Spleen (tissue), 13 donors: Measurements from ENCODE around the gene PLPP1. TPM values are rescaled to one million over a fixed set of nuclear protein-coding genes. Genes with fewer than 3 reads are reported as not detected.
A peak's percentile ranks its signal among the peaks of the same experiment; 100 is the strongest.

Experiments
- DNase-seq: peaks from one replicate; pipeline ENCODE4 v3.0.0-alpha.2; 2020
- H3K27ac ChIP-seq, 8 donors: fragments of 200-600 bp; sonication (generic) in 7 of 8; 1 replicate in 4 of 8; 2 replicates in 4 of 8; pipeline versions ENCODE4 v1.5.0 to v1.8.0; 2016 to 2021; ENCODE audit warnings: inconsistent platforms in 4 of 8, mild to moderate bottlenecking in 4 of 8, moderate library complexity in 1 of 8
- H3K27me3 ChIP-seq, 7 donors: fragments of 200-600 bp; sonication (generic) in 6 of 7; replicated peaks in 1 of 7; 1 replicate in 4 of 7; 2 replicates in 3 of 7; pipeline versions ENCODE4 v1.5.0 to v1.8.0; 2016 to 2021; ENCODE audit warnings: inconsistent platforms in 3 of 7, mild to moderate bottlenecking in 1 of 7
- H3K36me3 ChIP-seq, 6 donors: fragments of 200-600 bp; sonication (generic) in 5 of 6; 1 replicate in 4 of 6; 2 replicates in 2 of 6; pipeline versions ENCODE4 v1.5.0 to v1.8.0; 2016 to 2021; ENCODE audit warnings: inconsistent platforms in 2 of 6
- H3K4me1 ChIP-seq, 6 donors: fragments of 200-600 bp; sonication (generic) in 5 of 6; 1 replicate in 3 of 6; 2 replicates in 3 of 6; pipeline versions ENCODE4 v1.5.0 to v1.8.0; 2016 to 2021; ENCODE audit warnings: inconsistent platforms in 3 of 6
- H3K4me3 ChIP-seq, 8 donors: fragments of 200-600 bp; sonication (generic) in 7 of 8; 1 replicate in 4 of 8; 2 replicates in 4 of 8; pipeline versions ENCODE4 v1.5.0 to v1.8.0; 2016 to 2021; ENCODE audit warnings: inconsistent platforms in 4 of 8, mild to moderate bottlenecking in 4 of 8, moderate library complexity in 2 of 8
- H3K9me3 ChIP-seq, 8 donors: fragments of 200-600 bp; sonication (generic) in 7 of 8; 1 replicate in 4 of 8; 2 replicates in 4 of 8; pipeline versions ENCODE4 v1.5.0 to v1.8.0; 2016 to 2021; ENCODE audit warnings: inconsistent platforms in 4 of 8
- POLR2A ChIP-seq, 3 donors: fragments of 450-650 bp; IDR thresholded peaks; one replicate each; pipeline ENCODE4 v1.5.1; 2017; ENCODE audit warnings: antibody characterized with exemption in 3 of 3, mild to moderate bottlenecking in 1 of 3
- POLR2AphosphoS5 ChIP-seq, 3 donors: sonication (generic); formaldehyde crosslinking; IDR thresholded peaks; one replicate each; pipeline ENCODE4 v1.5.1; 2017; ENCODE audit warnings: antibody characterized with exemption in 3 of 3
- WGBS, 5 donors: extraction: QIAGEN DNeasy Blood & Tissue Kit in 3 of 5; methylation state at CpG; one replicate each; pipeline versions ENCODE4 v1.1.5 to v1.1.7; 2013 to 2018; 5-methylcytosine and 5-hydroxymethylcytosine counted together
- intact Hi-C: fragments of 100-400 bp; cut with DNase I; formaldehyde crosslinking; loops from one replicate; pipeline ENCODE4 v1.15.0; 2023; ENCODE audit warnings: low total_unique reads
- long read RNA-seq, 2 donors: transcript quantifications; one replicate each; lab custom pipeline, GENCODE V29; 2026
- polyA plus RNA-seq, 3 donors: library from polyadenylated mRNA; stranded (reverse); fragments of 200-250 nt; gene quantifications; one replicate each; pipeline ENCODE4 v1.2.1, GENCODE V29; 2013
- total RNA-seq, 7 donors: library from RNA; depleted of rRNA in 3 of 7; stranded (reverse); fragments of >200 nt in 3 of 7; fragmentation: NEBNext Ultra II Directional in 4 of 7; extraction: Animal tissue kit (Norgen Biotek cat#: 25700) in 4 of 7; gene quantifications; one replicate each; pipeline versions ENCODE4 v1.1.0 to v1.2.1, GENCODE V29; 2016 to 2021
- TF ChIP-seq, protein P1 (sequence below), 11 experiments: fragments of 200-600 bp in 7 of 11; fragments of 450-650 bp in 4 of 11; sonication (generic) in 4 of 11; IDR thresholded peaks in 8 of 11; conservative IDR thresholded peaks in 3 of 11; 1 replicate in 7 of 11; 2 replicates in 4 of 11; pipeline versions ENCODE4 v1.4.0 to v1.8.0; 2016 to 2021; ENCODE audit warnings: antibody characterized with exemption in 11 of 11, inconsistent platforms in 4 of 11, mild to moderate bottlenecking in 1 of 11
- donor health status: healthy with polysubstance abuse.
- donor health status: DM: no; HTN: no; CAD: no; lungs with moderate emphysema.
- donor health status: DM: no; HTN: no; CAD: no.
- donor health status: Bipolar disorder and iron deficiency.
- donor health status: healthy.
- donor health status: DM: no; HTN: no; CAD: no.
- donor health status: DM: yes; HTN: yes; CAD: no.

The PLPP1 gene
- 10 to 100 TPM; 17.0 to 95.5 (median 40.0) TPM for total RNA-seq
- 10 to 100 TPM; 20.6 to 49.5 (median 34.1) TPM for polyA plus RNA-seq
- long read RNA-seq, donor 1, transcript PLPP1-202 (6 exons, 1,597 nt): major isoform, 49 of 58 reads
- long read RNA-seq, donor 1, partial matches to known transcripts: 8 of 58 reads
- long read RNA-seq, donor 1, other reads (novel, unspliced or antisense): 0 of 58 reads
- long read RNA-seq, donor 2, transcript PLPP1-201 (6 exons, 1,550 nt): minor isoform, 5 of 36 reads
- long read RNA-seq, donor 2, transcript PLPP1-202 (6 exons, 1,597 nt): major isoform, 31 of 36 reads
- long read RNA-seq, donor 2, partial matches to known transcripts: 0 of 36 reads
- long read RNA-seq, donor 2, other reads (novel, unspliced or antisense): 0 of 36 reads

DNA sequence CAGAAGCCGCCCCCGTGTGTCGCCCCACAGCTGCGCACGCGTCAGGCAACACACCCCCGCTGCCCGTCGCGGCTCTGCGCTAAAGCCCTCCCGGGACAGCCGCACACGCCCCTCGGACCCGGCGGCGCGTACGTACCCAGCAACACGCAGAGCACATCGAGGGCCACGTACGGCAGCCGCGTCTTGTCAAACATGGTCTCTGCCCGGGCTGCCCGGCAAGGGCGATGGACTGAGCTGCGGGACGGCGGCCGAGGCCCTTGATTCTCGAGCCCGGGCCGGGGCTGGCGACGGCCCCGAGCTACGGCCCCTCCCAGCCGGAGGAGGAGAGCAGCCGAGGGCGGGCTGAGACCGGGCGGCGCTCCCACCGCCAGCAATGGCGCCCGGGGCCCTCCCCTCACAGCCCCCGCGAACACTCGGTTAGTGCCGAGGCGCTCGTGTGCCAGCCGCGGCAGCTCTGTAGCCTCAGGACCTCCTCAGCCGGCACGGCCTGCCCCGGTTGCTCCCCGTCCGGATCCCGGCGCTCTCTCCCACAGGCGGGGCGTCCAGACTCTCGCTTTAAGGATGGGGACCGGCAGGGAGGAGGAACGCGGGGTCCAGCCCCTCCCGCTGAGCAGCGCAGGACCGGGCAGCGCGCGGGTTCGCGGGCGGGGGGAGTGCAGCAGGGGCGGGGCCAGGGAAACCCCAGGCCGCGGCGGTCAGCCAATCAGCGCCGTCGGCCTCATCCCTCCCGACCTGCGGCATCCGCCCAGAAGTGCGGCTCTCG lies at the start of gene PLPP1:
TSS of gene PLPP1 (minus strand) at position 529 of the 763 bp plus-strand sequence. CDS start at position 194, 335 bp downstream.
- TF ChIP-seq POLR2A (IDR thresholded peaks at IDR 0.05) (peak in 1 of 3 donors; percentile 30), POLR2AphosphoS5 (IDR thresholded peaks at IDR 0.05) (peak; percentile 80 to 90 (median 90))
- TF ChIP-seq, protein P1, sequence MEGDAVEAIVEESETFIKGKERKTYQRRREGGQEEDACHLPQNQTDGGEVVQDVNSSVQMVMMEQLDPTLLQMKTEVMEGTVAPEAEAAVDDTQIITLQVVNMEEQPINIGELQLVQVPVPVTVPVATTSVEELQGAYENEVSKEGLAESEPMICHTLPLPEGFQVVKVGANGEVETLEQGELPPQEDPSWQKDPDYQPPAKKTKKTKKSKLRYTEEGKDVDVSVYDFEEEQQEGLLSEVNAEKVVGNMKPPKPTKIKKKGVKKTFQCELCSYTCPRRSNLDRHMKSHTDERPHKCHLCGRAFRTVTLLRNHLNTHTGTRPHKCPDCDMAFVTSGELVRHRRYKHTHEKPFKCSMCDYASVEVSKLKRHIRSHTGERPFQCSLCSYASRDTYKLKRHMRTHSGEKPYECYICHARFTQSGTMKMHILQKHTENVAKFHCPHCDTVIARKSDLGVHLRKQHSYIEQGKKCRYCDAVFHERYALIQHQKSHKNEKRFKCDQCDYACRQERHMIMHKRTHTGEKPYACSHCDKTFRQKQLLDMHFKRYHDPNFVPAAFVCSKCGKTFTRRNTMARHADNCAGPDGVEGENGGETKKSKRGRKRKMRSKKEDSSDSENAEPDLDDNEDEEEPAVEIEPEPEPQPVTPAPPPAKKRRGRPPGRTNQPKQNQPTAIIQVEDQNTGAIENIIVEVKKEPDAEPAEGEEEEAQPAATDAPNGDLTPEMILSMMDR (IDR thresholded peaks at IDR 0.05 in 8 of 11, conservative IDR thresholded peaks at IDR 0.05 in 3 of 11): no peak
- peaks cover 0 to 4% (median 0%) of the 10 kb centered on the region in 6 donors for H3K36me3 ChIP-seq
- DNase-seq: peak; percentile 96
- H3K4me3 ChIP-seq: peak within 1 kb of the TSS; percentile 73 to 92 (median 86)
- intact Hi-C loops: no loop called here
- 0 to 1% (median 0%) methylated on average over 19 to 91 of the region's 91 CpGs for WGBS, 5 donors
- peaks cover 0 to 14% (median 0%) of the 10 kb centered on the region in 7 donors for H3K27me3 ChIP-seq
- H3K27ac ChIP-seq: peak within 1 kb of the TSS; percentile 84 to 97 (median 94)
- H3K4me1 ChIP-seq: peaks cover 4 to 52% (median 30%) of the 10 kb centered on the region in 6 donors
- no peaks in the 10 kb centered on the region for H3K9me3 ChIP-seq

DNA sequence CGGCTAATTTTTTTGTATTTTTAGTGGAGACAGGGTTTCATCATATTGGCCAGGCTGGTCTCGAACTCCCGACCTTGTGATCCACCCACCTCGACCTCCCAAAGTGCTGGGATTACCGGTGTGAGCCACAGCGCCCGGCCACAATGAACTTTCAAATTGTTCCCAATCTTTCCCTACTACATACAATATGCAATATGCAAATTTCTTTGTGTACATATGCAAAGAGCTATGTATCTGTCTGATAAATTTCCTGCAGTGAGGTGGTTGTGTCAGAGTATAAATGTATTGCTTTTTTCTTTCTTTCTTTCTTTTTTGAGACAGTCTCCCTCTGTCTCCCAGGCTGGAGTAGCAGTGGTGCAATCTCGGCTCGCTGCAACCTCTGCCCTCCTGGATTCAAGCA lies 48.8 kb upstream of the PLPP1 start:
- H3K9me3 ChIP-seq: no peaks in the 10 kb centered on the region
- TF ChIP-seq POLR2A (IDR thresholded peaks at IDR 0.05) (no peak), POLR2AphosphoS5 (IDR thresholded peaks at IDR 0.05) (no peak)
- TF ChIP-seq, protein P1 (IDR thresholded peaks at IDR 0.05 in 8 of 11, conservative IDR thresholded peaks at IDR 0.05 in 3 of 11): no peak
- intact Hi-C loops: no loop called here
- H3K27ac ChIP-seq: no peak overlapping the region
- no peak overlapping the region for H3K4me3 ChIP-seq
- WGBS, 5 donors: 87 to 99% (median 93%) methylated on average over 9 of the region's 9 CpGs
- peaks cover 0 to 15% (median 4%) of the 10 kb centered on the region in 6 donors for H3K4me1 ChIP-seq
- no peaks in the 10 kb centered on the region for H3K36me3 ChIP-seq
- DNase-seq: no peak
- H3K27me3 ChIP-seq: no peaks in the 10 kb centered on the region

DNA sequence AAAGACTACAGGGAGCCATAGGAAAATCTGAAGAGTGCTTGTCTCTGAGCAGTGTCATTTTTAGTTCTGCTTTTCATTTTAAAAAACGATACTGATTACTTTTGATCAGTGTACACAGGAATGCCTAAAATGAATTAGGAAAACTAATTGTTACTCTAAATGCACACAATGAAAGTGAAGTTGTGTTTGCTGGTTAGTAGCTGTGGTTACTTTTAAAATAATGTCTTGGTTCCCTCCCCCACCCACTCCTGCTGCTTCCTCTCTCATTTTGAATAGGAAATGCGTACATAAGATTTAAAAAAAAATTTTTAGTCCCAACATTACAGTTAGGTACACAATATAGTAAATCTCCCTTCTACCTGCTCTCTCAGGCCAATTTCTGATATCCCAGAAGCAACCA lies 47.5 kb upstream of the PLPP1 start:
- Histone ChIP-seq H3K27me3 (no peaks in the 10 kb centered on the region), H3K4me3 (no peak overlapping the region), H3K4me1 (peaks cover 0 to 19% (median 4%) of the 10 kb centered on the region in 6 donors), H3K36me3 (no peaks in the 10 kb centered on the region), H3K27ac (peak overlapping the region in 1 of 8 donors; percentile 18), H3K9me3 (no peaks in the 10 kb centered on the region)
- no peak for DNase-seq
- 3 to 6% (median 6%) methylated on average over 2 of the region's 2 CpGs for WGBS, 5 donors
- TF ChIP-seq, protein P1 (IDR thresholded peaks at IDR 0.05 in 8 of 11, conservative IDR thresholded peaks at IDR 0.05 in 3 of 11): no peak
- no peak for TF ChIP-seq POLR2A (IDR thresholded peaks at IDR 0.05)
- TF ChIP-seq POLR2AphosphoS5 (IDR thresholded peaks at IDR 0.05): no peak
- intact Hi-C loops: no loop called here

DNA sequence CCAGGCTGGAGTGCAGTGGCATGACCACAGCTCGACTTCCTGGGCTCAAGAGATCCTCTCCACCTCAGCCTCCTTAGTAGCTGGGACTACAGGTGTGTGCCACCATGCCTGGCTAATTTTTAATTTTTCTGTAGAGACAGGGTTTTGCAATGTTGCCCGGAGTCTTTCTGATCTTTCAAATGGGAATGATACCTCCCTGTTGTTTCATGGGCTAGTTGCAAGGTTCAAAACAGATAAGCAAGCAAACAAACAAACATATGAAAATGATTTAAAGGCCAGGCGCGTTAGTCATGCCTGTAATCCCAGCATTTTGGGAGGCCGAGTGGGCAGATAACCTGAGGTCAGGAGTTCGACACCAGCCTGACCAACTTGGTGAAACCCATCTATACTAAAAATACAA lies 45.3 kb upstream of the PLPP1 start:
- Histone ChIP-seq H3K27ac (no peak overlapping the region), H3K4me1 (peaks cover 0 to 19% (median 4%) of the 10 kb centered on the region in 6 donors), H3K36me3 (no peaks in the 10 kb centered on the region), H3K27me3 (no peaks in the 10 kb centered on the region), H3K4me3 (no peak overlapping the region), H3K9me3 (no peaks in the 10 kb centered on the region)
- WGBS, 5 donors: 90 to 95% (median 92%) methylated on average over 6 of the region's 6 CpGs
- TF ChIP-seq POLR2A (IDR thresholded peaks at IDR 0.05): no peak
- TF ChIP-seq, protein P1 (IDR thresholded peaks at IDR 0.05 in 8 of 11, conservative IDR thresholded peaks at IDR 0.05 in 3 of 11): no peak
- TF ChIP-seq POLR2AphosphoS5 (IDR thresholded peaks at IDR 0.05): no peak
- DNase-seq: no peak
- intact Hi-C loops: no loop called here
